Activated CD8-positive, alpha-beta memory T cell treated with anti-CD3 and anti-CD28 coated beads, Interleukin-2, amount 50 U/mL, for 1 hour (primary cell): ENCODE data around the gene CNTNAP1.
"Not testable (repeated sequence)": the region's sequence is repeated elsewhere in the genome, so short reads cannot be mapped to it uniquely, and the experiment has no call there.

Experiments used
- DNase-seq: peaks from one replicate; pipeline ENCODE4 v3.0.0-alpha.2; 2020; ENCODE audit errors: extremely low read depth

Gene CNTNAP1

GRCh38 chr17:42740699-42741098 is 58.4 kb downstream of the CNTNAP1 start:
- no peak for DNase-seq

- not testable (repeated sequence) for DNase-seq
These were observed 60.6 kb downstream of the CNTNAP1 start for GRCh38 chr17:42742916-42743315.

- DNase-seq, result no peak
These were observed 61.4 kb downstream of the CNTNAP1 start for GRCh38 chr17:42743595-42744282.

- DNase-seq, result peak; percentile 25
These were observed 62.0 kb downstream of the CNTNAP1 start for GRCh38 chr17:42744283-42744805.

GRCh38 chr17:42744806-42745617 is 62.7 kb downstream of the CNTNAP1 start, which contains the start of gene EZH1:
Gene EZH1 (minus strand): TSS chr17:42745040. CDS start chr17:42728941, 16,099 bp downstream.
- peak; percentile 71 for DNase-seq

GRCh38 chr17:42748202-42748907 is 66.0 kb downstream of the CNTNAP1 start:
- no peak for DNase-seq

- DNase-seq, result no peak
These were observed 66.8 kb downstream of the CNTNAP1 start for GRCh38 chr17:42748908-42749798.
